ENCODE data around the gene BCL10.

- TF ChIP-seq ZNF274 (IDR thresholded peaks at IDR 0.05; ENCODE audit: low read length) (no peak), ZNF274 (tag by site-specific recombination; IDR thresholded peaks at IDR 0.05; ENCODE audit: borderline replicate concordance) (no peak), CTCF (tag by site-specific recombination; IDR thresholded peaks at IDR 0.05) (no peak), ZNF558 (tag by site-specific recombination; IDR thresholded peaks at IDR 0.05) (no peak), ZNF391 (tag by site-specific recombination; IDR thresholded peaks at IDR 0.05; ENCODE audit: borderline replicate concordance, low read depth) (no peak), GLI4 (tag by site-specific recombination; IDR thresholded peaks at IDR 0.05) (no peak), ZBTB21 (tag by site-specific recombination; IDR thresholded peaks at IDR 0.05) (no peak), SETDB1 (IDR thresholded peaks at IDR 0.05; ENCODE audit: insufficient read length, low read length) (no peak), ZBTB7A (tag by site-specific recombination; IDR thresholded peaks at IDR 0.05; ENCODE audit: low read depth) (no peak), MEIS1 (CRISPR knock-in tag; IDR thresholded peaks at IDR 0.05; ENCODE audit: borderline replicate concordance) (no peak), ZBTB17 (tag by site-specific recombination; IDR thresholded peaks at IDR 0.05) (no peak), ZNF2 (tag by site-specific recombination; IDR thresholded peaks at IDR 0.05) (no peak), ZNF626 (tag by site-specific recombination; IDR thresholded peaks at IDR 0.05) (no peak), ZNF266 (tag by site-specific recombination; IDR thresholded peaks at IDR 0.05; ENCODE audit: low read depth) (no peak), REST (tag by site-specific recombination; IDR thresholded peaks at IDR 0.05) (no peak)
Observed at GRCh38 chr1:85317560-85317959, 41.1 kb upstream of the BCL10 start.
